GM19240 (cell line): Measurements from ENCODE around the gene KCNK1.
"Not testable (repeated sequence)": the region's sequence is repeated elsewhere in the genome, so short reads cannot be mapped to it uniquely, and the experiment has no call there.

Source experiments
- DNase-seq: peaks from one replicate; pipeline ENCODE4 v3.0.0; 2011; ENCODE audit warnings: low spot score; ENCODE audit not compliant: insufficient read length

The KCNK1 gene

GRCh38 chr1:233607252-233608119, 6.4 kb upstream of the KCNK1 start:
- no peak for DNase-seq

DNA sequence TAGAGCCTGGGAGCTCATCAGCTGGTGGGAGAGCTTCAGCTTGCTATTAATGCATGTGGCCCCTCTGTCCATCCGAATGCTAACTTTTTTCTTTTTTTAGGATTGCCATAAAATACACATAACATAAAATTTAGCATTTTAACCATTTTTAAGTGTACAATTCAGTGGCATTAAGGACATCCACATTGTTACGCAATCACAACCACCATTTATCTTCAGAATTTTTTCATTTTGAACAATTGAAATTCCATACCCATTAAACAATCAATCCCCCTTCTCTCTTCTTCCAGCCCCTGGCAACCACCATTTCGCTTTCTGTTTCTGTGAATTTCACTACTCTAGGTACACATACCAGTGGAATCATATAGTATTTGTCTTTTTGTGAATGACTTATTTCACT, 4.9 kb upstream of the KCNK1 start:
- DNase-seq: no peak

DNA sequence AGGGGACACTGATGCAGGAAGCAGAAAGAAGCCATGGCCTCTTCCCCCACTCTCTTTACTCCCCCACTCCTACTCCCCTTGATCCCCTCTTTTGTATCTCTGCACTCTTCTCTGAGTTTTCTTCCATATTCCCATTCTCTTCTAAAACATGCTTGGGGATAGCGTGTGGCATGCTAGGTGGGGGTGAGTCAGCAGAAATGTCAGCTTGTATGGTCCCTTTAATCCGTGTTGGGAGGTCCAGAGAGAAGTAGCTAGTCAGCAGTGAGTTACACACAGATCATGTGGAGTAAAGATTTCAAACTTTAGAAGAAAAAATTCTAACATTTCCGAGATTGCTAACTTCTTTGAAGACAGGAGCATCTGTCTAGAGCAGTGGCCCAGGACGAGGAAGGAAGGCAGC, 4.0 kb upstream of the KCNK1 start:
- DNase-seq: no peak

- no peak for DNase-seq
Measured at GRCh38 chr1:233610628-233611027, 3.3 kb upstream of the KCNK1 start.

GRCh38 chr1:233611363-233611762, 2.5 kb upstream of the KCNK1 start:
- DNase-seq: not testable (repeated sequence)

GRCh38 chr1:233614173-233614742, 352 bp downstream of the KCNK1 start:
- peak; percentile 29 for DNase-seq

DNA sequence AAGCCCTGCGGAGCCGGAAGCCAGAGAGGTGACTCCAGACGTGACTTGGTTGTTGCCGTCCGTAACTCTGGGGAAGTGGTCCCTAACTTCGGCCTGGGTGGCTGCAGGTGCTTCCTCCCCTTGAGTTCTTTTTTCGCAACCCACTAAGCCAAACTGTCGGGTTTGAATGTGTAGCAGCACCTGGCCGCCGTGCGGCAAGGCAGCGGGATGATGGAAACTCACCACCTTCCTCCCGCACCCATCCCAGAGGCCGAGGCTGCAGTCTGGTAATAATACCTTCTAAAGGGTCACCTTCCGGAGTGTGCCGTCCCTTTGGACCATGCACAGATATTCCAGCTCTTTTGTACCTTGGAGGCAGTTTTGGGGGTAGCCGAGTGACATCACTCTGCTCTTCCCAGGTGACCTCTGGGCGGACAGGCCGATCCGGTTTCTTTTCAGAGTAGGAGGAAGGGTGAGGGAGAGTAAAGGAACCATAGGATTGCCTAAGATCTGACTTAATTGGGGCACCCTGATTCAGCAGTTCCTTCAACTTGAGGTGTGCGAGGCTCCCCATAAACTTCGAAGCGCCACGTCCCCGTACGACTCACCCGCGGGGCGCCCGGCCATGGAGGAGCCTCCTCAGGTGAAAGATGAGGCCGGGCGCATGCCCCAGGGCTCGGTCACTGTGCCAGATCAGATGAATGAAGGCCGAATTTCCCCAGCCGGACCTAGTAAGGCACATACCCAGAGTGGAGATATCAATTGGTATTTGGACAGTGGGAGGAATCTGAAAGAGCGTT, 1.0 kb downstream of the KCNK1 start:
- no peak for DNase-seq

DNA sequence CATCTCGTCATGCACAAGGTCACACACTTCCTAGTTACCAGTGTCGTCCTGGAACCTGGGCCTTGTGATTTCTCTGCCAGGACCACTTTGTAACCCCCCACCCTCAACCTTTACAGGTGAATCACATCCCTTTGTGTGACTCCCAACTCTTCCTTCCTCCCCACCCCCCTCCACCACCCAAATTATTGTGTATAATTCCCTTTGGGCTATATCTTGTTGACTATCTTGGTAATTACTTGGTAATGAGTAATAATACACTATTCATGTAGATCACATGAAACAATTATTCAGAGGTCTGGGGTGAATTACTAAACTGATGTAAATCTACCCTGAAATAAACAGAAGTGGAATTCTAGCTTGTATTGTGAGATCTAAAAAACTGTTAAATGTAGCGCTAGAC, 1.7 kb downstream of the KCNK1 start:
- DNase-seq: no peak

DNA sequence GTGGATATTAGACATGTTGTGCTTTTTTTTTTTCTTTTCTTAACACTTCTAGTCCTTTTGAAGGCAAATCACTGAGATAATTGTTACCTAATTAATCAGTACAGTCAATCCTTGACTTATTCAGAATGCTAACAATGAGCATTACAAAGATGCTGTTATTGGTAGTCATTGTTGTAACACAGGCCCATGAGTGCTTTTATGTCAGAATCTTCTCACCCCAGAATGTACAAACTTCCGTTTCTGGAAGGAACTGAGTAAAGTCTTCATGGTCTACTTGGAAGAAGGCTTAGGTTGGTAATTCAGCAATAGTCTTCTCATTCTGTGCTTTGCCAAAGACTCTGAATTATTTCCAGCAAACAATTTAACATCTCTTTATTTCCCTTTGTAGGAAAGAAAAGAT, 3.1 kb downstream of the KCNK1 start:
- DNase-seq: no peak

GRCh38 chr1:233619414-233619813, 5.5 kb downstream of the KCNK1 start:
- DNase-seq: not testable (repeated sequence)

GRCh38 chr1:233620065-233620464, 6.2 kb downstream of the KCNK1 start:
- no peak for DNase-seq

GRCh38 chr1:233621923-233622322, 8.0 kb downstream of the KCNK1 start:
- no peak for DNase-seq

- no peak for DNase-seq
Measured at GRCh38 chr1:233624289-233624688, 10.4 kb downstream of the KCNK1 start.

DNA sequence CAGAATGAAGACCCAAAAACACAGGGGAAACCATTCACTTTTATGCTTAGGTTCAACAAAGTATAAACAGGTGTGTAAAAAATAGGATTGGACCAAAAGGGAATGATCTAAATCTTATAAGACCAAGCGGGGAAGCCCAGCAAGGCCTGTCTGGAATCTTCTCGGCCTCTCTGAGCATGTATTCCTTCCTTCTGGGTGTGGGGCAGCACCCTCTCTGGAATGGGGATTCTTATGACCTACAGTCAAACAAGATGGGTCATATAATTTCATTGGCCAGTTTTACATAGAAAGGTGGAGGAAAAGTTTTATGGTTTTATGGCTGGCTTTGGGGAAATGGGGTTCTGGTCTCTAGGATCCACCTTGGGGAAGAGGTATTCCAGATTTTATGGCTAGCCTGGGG, 11.2 kb downstream of the KCNK1 start:
- DNase-seq: no peak

GRCh38 chr1:233625510-233625981, 11.6 kb downstream of the KCNK1 start:
- no peak for DNase-seq

- no peak for DNase-seq
Measured at GRCh38 chr1:233627376-233627775, 13.5 kb downstream of the KCNK1 start.

GRCh38 chr1:233627823-233628222, 13.9 kb downstream of the KCNK1 start:
- DNase-seq: no peak

DNA sequence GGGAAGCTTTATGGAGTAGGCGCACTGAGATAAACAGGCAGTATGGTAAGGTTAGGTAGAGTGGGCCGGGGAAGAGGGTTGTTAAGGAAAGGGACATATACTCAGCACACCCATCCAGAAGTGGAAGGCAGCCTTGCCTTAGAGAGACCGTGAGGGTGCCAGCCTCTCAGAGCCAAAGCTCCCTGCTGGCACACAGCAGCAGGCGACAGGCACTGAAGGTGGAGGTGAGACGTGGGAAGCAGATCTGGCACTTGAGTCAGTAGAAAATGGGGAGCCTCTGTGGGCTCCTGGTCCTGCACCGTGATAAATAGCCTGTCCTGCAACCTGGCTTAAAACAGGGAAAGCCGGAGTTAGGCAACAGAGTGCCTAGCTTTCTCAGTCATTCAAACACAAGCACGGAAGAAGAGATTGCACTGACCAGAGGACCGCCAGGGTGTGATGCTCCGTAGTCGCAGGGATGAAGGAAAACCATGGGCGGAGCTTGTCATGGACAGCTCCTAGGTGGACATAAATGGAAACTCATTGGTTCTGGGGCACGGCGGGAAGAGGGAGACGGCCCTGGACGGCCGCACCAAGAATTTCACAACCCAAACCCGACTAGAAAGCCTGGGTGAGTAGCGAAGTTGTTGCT, 15.5 kb downstream of the KCNK1 start:
- no peak for DNase-seq

- no peak for DNase-seq
Measured at GRCh38 chr1:233631810-233632405, 18.0 kb downstream of the KCNK1 start.

GRCh38 chr1:233632436-233632835, 18.5 kb downstream of the KCNK1 start:
- no peak for DNase-seq

DNA sequence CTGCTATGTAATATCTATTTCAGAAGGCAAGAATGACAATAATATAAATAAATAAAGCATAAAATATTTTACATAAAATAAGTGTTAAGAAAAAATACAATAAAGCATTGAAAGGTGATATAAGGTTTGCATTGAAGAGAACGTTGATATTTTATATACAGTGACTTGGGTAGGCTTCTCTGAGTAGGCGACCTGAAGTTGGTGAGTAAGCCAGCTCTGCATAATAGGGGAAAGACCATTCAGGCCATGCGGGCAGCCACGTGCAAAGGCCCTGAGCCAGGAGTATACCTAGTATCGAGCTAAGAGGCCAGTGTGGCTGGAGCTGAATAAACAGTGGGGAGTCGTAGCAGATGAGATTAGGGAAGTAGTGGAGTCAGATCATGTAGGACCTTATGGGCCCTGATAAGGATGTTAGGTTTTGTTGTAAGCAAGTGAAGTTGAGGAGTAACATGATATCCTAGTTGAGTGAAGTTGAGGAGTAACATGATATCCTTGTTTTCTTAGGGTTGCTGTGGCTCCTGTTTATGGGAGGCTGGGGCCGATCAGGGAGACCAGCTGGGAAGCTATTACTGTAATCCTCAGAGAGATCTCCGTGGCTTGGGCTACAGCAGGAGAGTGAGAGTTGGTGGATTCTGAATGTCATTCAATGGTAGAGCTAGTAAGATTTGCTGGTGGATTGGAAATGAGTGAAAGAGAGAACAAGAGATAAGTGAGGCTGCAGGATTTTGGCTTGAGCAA, 22.0 kb downstream of the KCNK1 start:
- DNase-seq: no peak
